Occipital lobe (tissue), 2 donors: ENCODE data around the gene SNX15. TPM values are rescaled to one million over a fixed set of nuclear protein-coding genes. Genes with fewer than 3 reads are reported as not detected.

Experiments used
- DNase-seq: peaks from one replicate; lab custom pipeline; 2025; lab: John Stamatoyannopoulos, UW
- total RNA-seq: library from RNA; depleted of rRNA; stranded (reverse); fragments of >200 nt; gene quantifications from one replicate; pipeline ENCODE4 v1.2.3, GENCODE V29; 2014

SNX15 gene
- total RNA-seq, 1 donor from 2014 or later = 19.0 TPM

DNA sequence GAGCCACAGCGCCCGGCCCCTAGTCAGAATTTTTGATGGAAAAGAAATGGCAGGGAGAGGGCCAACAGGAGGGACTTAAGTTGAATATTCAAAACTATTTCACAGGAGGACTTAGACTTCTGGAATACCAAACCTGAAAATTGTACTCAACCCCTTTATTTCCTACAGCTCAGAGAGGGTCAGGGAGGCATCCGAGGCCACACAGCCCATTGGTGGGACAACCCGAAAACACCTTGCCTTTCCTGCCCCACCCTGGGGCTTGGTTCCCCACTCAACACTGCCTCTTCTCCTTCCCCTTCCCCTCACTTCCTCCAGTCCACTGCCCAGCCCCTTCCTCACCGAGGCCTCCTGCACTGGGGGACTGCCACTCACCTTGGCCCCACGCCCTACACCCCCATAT is 29.8 kb downstream of the SNX15 start:
- DNase-seq = no peak

DNA sequence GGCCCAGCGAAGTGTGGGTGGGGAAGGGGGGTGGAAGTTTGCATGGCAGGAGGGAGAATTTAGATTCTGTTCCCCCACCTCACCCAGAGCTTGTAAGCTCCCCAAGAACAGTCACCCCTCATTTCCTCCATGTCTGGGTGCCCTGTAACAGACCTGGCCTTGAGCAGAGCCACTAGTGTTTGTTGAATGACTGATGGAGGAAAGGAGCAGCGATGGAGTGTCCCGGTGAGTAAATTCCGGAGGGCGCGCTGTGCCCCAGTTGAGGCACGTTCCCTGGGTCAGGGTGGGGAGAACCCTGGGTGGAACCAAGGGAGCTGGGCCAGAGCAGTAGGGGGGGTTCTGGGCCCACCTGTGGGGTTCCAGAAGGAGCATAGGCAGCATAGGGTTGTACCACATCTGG is 30.3 kb downstream of the SNX15 start:
- DNase-seq = no peak

DNA sequence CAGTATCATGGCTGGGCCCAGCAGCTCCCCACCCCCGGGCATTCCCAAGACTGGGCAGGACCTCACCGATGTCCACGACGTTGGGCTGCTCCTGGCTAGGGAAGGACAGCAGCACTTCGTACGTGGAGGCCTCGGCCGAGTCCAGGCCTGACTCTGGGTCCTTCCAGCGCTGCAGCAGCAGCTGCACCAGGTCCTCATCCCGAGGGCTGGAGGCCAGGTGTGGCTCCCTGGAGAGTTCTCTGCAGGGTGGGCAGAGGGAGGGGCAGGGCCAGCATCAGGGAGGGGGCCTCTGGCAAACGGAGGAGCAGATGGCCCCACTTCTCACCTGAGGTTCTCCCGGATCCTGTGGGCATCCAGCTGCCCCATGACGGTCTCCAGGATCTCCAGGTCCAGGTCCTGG is 30.8 kb downstream of the SNX15 start:
- no peak for DNase-seq

DNA sequence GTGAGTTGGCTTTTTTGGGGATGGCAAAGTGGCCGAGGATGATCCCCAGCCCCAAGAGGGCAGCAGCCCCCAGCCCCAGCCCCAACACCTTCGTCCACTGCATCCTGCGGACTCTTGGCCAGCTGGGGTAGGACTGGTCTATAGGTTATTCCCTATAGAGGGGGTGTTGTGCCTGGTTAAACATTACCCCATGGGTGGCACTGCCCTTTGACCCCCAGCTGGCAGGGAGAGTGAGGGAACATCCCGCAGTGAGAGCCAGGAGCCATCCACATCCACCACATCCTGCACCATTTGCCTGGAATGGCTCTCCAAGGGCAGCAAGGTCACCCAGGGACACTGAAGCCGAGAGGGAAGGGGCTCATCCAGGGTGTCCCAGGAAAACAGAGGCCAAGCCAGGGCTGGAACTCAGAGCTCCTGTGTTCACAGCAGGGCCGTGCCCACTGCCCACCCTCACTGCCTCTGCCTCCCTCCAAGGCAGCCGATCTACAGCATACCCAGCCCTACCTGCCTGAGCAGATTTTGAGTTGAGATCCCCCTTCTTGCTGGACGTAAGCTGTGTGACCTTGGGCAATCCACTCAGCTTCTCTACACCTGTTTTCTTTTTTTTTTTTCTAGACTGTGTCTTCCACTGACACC is 31.3 kb downstream of the SNX15 start, which contains the start of gene NAALADL1:
TSS of gene NAALADL1 (minus strand) at position 135 of the 636 bp plus-strand sequence. CDS start at position 103, 32 bp downstream.
- DNase-seq = no peak

DNA sequence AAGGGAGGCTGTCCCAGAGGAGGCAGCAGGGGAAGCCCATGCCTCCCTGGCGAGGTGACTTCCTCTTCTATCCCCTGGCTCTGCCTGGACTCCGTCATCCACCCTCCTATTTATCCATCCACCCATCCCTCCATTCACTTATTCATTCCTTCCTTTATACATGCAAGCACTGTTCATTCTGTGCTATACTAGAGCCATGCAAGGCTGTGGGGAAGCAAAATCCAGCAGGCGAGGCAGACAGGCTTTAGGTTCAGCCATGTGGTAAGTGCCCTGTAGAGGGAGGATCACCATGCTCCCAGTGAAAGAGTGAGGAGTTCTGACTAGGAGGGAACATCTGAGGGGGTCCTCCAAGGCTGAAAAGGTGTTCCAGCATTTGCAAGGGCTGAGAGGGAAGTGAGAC is 32.3 kb downstream of the SNX15 start:
- DNase-seq = no peak

DNA sequence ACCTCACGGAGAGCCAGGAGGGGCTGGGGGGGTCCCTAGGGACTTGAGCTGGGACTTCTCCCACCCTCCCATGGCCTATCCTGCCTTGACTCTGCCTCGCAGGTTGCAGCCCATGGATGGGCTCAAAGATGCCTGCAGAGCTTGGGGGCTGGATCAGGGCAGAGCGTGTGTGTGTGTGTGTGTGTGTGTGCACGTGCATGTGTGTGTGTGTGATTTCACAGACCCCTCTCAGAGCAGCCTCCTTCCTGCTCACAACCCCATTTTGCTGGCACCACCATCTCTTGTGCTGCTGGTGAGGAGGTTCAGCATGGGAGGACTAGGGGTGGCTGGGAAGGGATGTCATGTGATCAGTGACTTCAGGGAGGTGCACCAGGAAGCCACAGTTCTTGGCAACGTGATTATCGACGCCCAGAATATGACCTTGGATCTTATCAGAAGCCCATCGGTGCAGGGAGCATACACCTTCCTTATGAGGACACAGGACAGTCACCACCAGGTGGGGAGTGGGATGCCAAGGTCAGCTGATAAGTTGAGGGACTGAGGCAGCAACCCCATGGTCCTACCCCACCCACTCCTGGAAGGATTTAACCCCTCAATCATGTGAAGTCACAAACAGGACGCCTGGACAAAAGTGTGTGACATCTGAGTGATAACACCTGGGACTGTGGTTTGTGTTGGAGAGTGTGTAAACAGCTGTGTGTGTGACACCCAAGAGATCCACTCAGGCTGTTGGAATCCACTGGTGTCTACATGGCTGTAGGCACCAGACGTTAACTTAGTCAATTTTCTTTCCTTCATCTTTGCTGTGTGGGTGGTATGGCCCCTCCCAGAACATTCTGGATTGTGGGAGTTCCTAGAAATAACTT is 33.0 kb downstream of the SNX15 start:
- DNase-seq = no peak

DNA sequence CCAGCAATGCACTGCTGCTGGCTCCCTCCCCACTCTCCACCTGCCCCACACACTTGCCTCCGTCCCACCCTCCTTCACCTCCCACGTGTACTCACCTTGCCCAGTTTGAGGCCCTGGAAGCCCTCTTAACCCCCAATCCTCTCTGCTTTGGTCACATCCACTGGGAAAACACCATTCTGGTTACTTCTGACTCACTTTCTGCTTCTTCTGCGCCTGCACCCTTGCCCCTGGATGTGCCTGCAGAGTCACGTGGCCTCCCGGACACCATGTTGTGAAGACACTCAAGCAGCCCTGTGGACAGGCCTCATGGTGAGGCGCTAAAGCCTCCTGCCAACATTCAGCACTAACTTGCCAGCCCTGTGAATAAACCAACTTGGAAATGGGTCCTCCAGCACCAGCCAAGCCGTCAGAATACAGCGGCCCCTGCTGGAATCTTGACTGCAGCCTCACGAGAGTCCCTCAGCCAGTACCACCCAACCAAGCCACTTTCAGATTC is 33.7 kb downstream of the SNX15 start:
- DNase-seq = no peak

DNA sequence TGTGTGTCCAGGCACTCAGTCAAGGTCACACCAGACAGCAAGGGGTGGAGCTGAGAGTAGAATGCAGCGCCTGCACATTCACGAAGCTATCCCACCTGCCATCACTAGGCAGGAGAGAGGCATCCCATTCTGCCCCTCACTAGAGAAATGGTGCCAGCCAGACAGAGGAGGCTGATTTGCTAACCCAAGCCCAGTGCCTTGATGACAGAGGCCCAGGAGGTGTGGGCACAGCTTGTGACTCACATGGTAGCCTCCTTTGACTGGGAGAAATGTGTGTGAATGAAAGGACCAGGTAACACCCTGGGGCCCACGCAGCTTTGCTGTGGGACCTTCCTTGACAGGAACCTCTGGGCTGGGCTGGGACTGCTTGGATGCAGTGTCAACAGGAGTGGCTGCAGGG is 36.3 kb downstream of the SNX15 start:
- DNase-seq = no peak

DNA sequence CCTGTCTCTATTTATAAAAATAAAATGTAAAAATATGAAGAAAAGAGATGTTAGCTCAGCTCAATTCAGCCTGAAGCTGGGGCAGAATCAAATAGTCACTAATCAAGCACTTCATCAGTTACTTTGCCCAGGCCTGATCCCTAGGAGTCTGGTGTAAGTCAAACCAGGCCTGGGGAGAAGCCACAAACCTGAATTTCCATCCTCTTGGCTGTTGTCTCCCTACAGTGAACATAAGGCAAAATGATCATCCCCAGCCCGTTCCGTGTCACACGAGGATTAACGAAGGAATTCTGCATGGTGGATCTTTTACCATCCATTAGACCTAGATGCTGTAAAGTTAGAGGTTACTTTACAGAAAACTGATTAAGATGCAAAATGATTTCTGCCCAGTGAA is 37.6 kb downstream of the SNX15 start:
- no peak for DNase-seq

DNA sequence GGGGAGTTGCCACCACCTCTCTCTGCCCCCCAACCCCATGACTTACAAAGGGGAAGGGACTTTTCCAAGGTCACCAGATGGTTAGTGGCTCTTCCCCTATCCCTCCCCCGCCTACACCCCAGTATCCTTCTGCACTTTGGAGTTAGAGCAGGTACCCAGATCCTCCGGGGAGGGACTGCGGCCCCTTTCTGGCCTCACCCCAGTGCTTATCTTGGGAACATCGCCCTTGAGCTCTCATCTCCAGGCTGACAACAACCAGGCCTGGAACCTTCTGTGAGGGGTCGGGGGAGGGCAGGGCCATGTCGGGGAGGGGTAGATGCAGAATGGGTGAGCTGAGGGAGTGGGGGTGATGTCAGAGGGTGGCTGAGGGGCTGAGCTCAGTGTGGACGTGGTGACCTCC is 38.6 kb downstream of the SNX15 start:
- no peak for DNase-seq

DNA sequence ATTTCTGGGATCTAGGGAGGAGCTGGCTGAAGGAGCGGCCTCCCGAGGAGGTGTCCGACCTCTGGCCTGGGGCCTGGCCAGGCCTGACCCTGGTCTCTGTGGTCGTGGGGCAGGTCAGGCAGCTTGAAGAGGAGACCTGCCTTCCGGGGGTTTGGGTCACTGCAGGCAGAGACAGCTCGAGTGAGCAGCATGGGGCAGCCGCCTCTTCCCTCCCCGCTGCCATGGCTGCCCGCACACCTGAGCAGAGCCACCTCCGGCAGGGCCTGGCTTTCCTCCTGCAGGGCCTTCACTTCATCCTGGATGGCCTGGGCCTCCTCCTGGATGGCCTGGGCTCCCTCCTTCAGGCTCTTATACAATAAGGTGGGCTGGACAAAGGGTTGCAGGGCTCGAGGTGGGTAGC is 39.1 kb downstream of the SNX15 start:
- no peak for DNase-seq

DNA sequence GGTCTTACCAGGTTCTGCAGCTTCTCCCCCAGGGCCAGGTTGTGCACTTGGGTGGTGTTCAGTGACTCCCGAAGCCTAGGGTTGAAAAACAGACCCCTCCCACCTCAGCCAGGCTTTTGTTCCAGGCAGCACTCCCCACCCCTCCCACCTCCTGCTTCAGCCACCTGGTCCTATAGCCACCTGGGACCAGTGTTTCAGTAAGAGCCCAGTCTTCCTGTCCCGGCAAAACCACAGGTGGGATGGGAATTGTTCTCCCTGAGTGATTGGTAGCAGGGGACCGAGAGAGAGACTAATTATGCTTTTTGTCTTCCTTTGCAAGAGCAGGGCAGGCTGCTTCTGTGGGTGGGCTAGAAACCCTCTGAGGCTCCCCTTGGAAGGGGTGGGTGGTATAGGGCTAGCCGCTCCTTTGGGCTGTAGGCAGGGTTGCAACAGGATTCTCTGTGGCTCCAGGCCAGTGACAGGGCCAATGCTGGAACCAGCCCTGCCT is 39.6 kb downstream of the SNX15 start:
- DNase-seq = no peak

DNA sequence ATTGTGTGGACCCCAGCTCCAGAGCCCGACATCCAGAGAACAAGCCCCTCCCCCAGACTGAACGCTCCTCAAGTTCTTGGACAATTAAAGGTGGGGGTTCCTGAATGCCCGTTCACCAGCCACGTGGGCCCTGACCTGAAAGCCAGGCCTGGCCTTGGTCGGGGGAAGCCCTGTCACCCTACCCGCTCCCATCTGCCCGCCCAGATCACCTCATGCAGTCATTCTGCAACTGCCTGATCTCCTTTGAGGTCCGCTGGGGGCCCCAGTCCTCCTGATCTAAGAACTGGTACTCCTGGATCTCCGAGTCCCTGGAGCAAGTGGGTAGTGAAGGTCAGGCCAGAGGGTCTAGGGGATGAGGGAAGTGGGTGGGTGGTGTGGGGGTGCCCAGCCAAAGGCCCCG is 40.2 kb downstream of the SNX15 start:
- DNase-seq = no peak

DNA sequence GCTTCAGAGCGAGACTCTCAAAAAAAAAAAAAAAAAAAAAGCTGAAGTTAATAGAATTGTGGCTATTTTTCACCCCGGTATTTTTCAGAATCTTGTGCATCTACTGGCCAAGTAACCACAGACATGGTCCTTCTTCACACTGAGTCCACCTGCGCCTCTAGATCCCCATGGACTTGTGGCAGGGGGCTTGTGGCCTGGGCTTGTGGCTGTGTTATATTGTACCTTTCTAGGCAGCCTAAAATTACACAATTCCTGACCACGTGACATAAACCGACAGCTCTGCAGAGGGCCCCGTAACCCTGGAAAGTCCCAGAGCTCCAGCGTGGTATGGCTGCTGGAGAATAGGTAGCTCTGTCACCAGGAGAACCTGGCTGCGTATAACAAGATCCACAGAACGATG is 42.0 kb downstream of the SNX15 start:
- no peak for DNase-seq

DNA sequence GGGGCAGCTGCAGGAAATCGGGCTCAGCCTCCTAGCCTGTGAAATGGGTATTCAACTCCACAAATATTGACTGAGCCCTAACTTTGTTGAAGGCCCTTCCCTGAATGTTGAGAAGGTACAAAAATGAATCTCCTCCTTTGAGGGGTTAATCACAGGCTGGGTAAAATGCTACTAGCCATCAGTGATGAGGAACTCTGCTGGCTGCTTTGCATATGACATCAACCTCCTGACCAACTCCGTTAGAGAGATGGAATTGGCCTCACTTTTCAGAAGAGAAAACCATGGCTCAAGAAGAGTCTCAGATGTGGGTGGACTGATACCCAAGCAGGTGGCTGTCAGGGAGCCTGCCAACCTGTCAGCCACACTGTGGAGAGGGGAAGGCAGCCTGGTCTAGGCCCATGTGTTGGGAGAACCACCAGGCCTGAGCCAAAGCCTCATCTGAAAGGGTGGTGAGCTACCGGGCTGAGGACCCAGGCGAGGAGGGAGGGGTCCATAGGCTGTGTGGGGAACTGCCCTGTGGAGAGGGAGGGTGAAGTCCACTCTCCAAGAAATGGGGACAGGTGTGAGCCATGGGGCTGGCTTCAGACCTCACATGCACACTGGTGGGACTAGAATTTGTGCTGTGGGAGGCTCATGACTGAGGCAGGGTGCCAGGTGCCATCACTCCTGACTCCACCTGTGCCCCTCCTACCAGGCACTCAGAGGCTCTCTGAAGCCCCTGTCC is 44.8 kb downstream of the SNX15 start:
- no peak for DNase-seq

DNA sequence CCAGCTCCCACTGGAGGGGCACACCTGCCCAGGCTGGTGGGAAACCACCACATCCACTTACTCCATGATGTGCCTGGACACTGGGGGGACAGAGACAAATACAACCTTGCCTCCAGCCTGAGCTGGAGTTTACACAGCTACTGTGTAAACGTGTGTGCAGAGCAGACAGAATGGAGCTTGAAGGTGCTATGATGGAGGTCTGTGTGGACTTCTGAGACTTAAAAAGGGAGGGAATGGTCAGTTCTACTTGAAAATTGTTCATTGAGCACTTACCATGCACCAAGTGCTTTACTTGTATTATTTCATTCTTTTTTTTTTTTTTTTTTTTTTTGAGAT is 45.4 kb downstream of the SNX15 start:
- no peak for DNase-seq

DNA sequence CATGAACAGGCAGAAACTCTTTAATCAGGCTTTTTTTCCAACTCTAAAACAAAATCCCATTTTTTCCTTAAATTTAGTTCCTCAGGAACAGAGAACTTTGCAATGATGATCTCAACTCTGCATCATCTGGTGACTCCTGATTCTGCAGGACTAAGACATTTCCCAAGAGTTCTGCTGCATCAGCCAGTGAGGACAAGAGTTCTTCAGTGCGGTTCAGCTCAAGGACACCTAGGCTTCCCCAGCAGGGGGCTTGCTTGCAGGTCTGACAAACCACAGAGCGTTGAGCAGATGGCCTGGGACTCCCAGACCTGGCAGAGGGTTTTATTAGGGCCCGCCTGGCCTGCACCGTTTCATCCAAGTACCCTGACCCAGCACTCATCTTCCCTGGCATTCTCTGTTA is 50.2 kb downstream of the SNX15 start:
- DNase-seq = no peak

DNA sequence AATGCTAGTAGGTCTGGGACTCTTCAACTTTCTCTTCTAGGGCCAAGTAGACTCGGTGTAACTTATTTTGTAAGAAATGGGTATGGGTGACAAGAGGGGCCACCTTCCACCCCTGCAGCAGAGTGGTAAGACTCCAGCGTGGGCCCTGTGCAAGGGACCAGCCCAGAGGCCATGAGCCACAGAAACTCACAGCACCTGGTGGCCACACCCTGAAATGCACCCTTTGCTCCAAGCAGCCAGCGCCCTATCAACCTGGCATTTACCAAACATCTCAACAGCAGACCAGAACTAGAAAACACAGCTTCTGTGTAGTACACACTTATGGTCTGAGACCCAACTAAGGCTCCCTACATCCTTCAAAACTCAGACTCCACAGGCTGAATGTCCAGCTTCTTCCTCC is 50.9 kb downstream of the SNX15 start:
- DNase-seq = no peak

DNA sequence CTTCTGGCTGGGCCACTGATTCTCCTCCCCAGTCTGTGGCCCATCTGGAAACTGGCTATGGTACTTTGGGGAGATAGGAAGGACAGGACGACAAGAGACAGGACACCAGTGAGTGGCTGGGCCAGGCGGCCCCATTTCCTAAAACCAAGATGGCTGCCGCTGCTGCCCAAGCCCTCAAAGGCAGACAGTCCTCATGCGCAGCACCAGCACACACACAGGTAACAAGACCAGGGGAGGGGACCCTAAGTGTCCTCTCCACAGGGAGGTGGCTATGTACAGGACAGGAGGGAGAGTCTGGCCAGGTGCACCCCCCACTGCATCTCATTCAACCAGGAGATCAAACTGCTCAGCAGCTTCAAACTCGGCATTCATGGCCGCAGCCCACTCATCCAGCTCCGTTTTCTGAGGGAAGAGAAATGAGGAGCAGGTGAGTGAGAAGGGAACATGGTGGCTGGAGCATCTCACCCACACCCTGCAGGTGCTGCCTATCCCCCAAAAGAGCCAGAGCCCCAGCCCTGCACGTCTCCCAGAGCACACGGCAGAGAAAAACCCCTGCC is 51.6 kb downstream of the SNX15 start:
- no peak for DNase-seq

DNA sequence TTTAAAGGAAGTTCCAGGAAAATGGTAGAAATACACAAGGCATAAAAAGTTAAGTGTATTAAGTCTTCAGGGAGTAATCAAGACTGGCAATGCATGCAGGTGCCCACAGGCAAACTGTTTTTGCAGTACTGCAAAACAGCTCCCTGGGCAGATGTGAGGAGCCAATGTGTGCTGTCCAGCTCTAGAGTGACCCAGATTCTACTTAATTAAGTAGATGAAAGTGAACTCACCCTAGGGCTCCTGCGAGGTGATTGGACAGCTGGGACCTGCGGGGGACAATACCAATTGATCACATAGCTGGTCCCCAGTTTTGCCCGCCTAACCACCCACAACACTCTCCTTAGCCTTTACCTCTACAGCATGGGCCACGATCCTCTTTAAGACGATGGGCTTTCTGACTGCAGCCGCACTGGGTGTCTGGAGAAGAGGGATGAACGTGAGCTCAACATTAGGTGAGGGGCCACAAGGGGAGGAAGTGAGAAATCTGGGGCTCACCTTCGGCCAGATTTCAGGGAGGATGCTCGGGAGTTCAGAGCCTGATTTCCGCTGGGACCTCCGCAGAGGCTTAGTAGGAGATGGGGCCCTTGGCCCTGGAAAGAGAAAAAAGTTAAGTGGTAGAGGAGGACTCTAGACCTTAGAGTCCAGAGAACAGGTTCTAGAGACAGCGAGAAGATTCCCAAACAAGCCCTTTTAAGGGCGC is 56.0 kb downstream of the SNX15 start:
- no peak for DNase-seq
